Endothelial cell (in vitro differentiated cells): ENCODE measurements around the gene MR1. TPM values are rescaled to one million over a fixed set of nuclear protein-coding genes. Genes with fewer than 3 reads are reported as not detected.

Source experiments
- DNase-seq: peaks from one replicate; pipeline ENCODE4 v3.0.0; 2021; ENCODE audit warnings: low spot score
- H3K27ac Mint-ChIP-seq: one replicate; pipeline ENCODE4 v1.8.0; 2021; ENCODE audit warnings: mixed read lengths, inconsistent platforms; ENCODE audit not compliant: unreplicated experiment
- H3K27me3 Mint-ChIP-seq: one replicate; pipeline ENCODE4 v1.8.0; 2021; ENCODE audit warnings: mild to moderate bottlenecking, moderate library complexity, mixed read lengths, inconsistent platforms; ENCODE audit not compliant: unreplicated experiment
- H3K36me3 Mint-ChIP-seq: one replicate; pipeline ENCODE4 v1.8.0; 2021; ENCODE audit warnings: mild to moderate bottlenecking, low read depth, mixed read lengths, inconsistent platforms; ENCODE audit not compliant: unreplicated experiment
- H3K4me1 Mint-ChIP-seq: one replicate; pipeline ENCODE4 v1.8.0; 2021; ENCODE audit warnings: mild to moderate bottlenecking, mixed read lengths, inconsistent platforms; ENCODE audit not compliant: unreplicated experiment
- H3K4me3 Mint-ChIP-seq: one replicate; pipeline ENCODE4 v1.8.0; 2021; ENCODE audit warnings: mild to moderate bottlenecking, mixed read lengths, inconsistent platforms; ENCODE audit not compliant: unreplicated experiment
- H3K9me3 Mint-ChIP-seq: one replicate; pipeline ENCODE4 v1.8.0; 2021; ENCODE audit warnings: mixed read lengths, inconsistent platforms; ENCODE audit not compliant: unreplicated experiment
- CTCF ChIP-seq: fragments of 200-600 bp; sonication (generic); IDR thresholded peaks from one replicate; pipeline ENCODE4 v1.5.0; 2021; ENCODE audit warnings: antibody characterized with exemption; ENCODE audit not compliant: unreplicated experiment
- total RNA-seq: library from RNA; stranded (reverse); fragmentation: NEBNext Ultra II Directional; extraction: Animal tissue kit (Norgen Biotek cat#: 25700); gene quantifications from one replicate; pipeline ENCODE4 v1.2.1, GENCODE V29; 2021; ENCODE audit not compliant: unreplicated experiment

MR1 gene
- total RNA-seq, 1 donor from 2014 or later: 0.67 TPM

- H3K9me3 Mint-ChIP-seq: no peaks in the 10 kb centered on the region
- H3K4me1 Mint-ChIP-seq: peaks cover 13% of the 10 kb centered on the region
- H3K27ac Mint-ChIP-seq: peak overlapping the region; percentile 12
- H3K4me3 Mint-ChIP-seq: no peak overlapping the region
- no peak for TF ChIP-seq CTCF
- DNase-seq: no peak
- no peaks in the 10 kb centered on the region for H3K27me3 Mint-ChIP-seq
- peaks cover under 1% of the 10 kb centered on the region for H3K36me3 Mint-ChIP-seq
These were observed 21.5 kb upstream of the MR1 start for GRCh38 chr1:181012203-181012745.

- Mint-ChIP-seq H3K36me3 (peaks cover 5% of the 10 kb centered on the region), H3K27me3 (no peaks in the 10 kb centered on the region), H3K9me3 (no peaks in the 10 kb centered on the region), H3K27ac (peak overlapping the region; percentile 19), H3K4me3 (no peak overlapping the region), H3K4me1 (peaks cover 18% of the 10 kb centered on the region)
- TF ChIP-seq CTCF: no peak
- DNase-seq: no peak
These were observed 20.6 kb upstream of the MR1 start for GRCh38 chr1:181013144-181013543.

GRCh38 chr1:181014477-181015250, 19.1 kb upstream of the MR1 start:
- TF ChIP-seq CTCF: no peak
- no peak overlapping the region for H3K27ac Mint-ChIP-seq
- H3K9me3 Mint-ChIP-seq: no peaks in the 10 kb centered on the region
- no peak overlapping the region for H3K4me3 Mint-ChIP-seq
- DNase-seq: no peak
- no peaks in the 10 kb centered on the region for H3K27me3 Mint-ChIP-seq
- peaks cover 29% of the 10 kb centered on the region for H3K4me1 Mint-ChIP-seq
- peaks cover 10% of the 10 kb centered on the region for H3K36me3 Mint-ChIP-seq

GRCh38 chr1:181015251-181015615, 18.6 kb upstream of the MR1 start:
- peaks cover 27% of the 10 kb centered on the region for H3K4me1 Mint-ChIP-seq
- H3K27ac Mint-ChIP-seq: no peak overlapping the region
- no peaks in the 10 kb centered on the region for H3K9me3 Mint-ChIP-seq
- no peak for DNase-seq
- H3K4me3 Mint-ChIP-seq: no peak overlapping the region
- no peak for TF ChIP-seq CTCF
- peaks cover 10% of the 10 kb centered on the region for H3K36me3 Mint-ChIP-seq
- no peaks in the 10 kb centered on the region for H3K27me3 Mint-ChIP-seq

GRCh38 chr1:181016563-181016962, 17.2 kb upstream of the MR1 start:
- no peak overlapping the region for H3K4me3 Mint-ChIP-seq
- H3K4me1 Mint-ChIP-seq: peaks cover 36% of the 10 kb centered on the region
- no peaks in the 10 kb centered on the region for H3K27me3 Mint-ChIP-seq
- no peak for DNase-seq
- no peaks in the 10 kb centered on the region for H3K9me3 Mint-ChIP-seq
- no peak for TF ChIP-seq CTCF
- peaks cover 10% of the 10 kb centered on the region for H3K36me3 Mint-ChIP-seq
- no peak overlapping the region for H3K27ac Mint-ChIP-seq
